HUES48 (cell line): Measurements from ENCODE around the gene ADORA2A.

Experiments used
- H3K27ac ChIP-seq: one replicate; pipeline ENCODE4 v1.7.0; 2013; ENCODE audit warnings: low read depth, low read length, inconsistent platforms
- H3K27me3 ChIP-seq: 2 replicates; pipeline ENCODE4 v1.6.1; 2013; ENCODE audit warnings: mild to moderate bottlenecking, low read length; ENCODE audit not compliant: control insufficient read depth, insufficient read depth
- H3K36me3 ChIP-seq: 2 replicates; pipeline ENCODE4 v1.6.1; 2013; ENCODE audit warnings: low read length; ENCODE audit not compliant: control insufficient read depth, insufficient read depth
- H3K4me1 ChIP-seq: 2 replicates; pipeline ENCODE4 v1.6.1; 2013; ENCODE audit warnings: mild to moderate bottlenecking, low read length; ENCODE audit not compliant: control insufficient read depth, insufficient read depth
- H3K4me3 ChIP-seq: 2 replicates; pipeline ENCODE4 v1.5.1; 2013; ENCODE audit warnings: mild to moderate bottlenecking, low read depth, low read length
- H3K9ac ChIP-seq: 2 replicates; pipeline ENCODE4 v1.6.1; 2013; ENCODE audit warnings: mild to moderate bottlenecking, low read depth, low read length, moderate library complexity
- H3K9me3 ChIP-seq: 2 replicates; pipeline ENCODE4 v1.6.1; 2013; ENCODE audit warnings: low read length; ENCODE audit not compliant: control insufficient read depth, insufficient read depth

Gene ADORA2A

GRCh38 chr22:24392218-24392931 is 35.0 kb upstream of the ADORA2A start:
- no peak overlapping the region for H3K4me3 ChIP-seq
- H3K9me3 ChIP-seq: no peaks in the 10 kb centered on the region
- peaks cover 21% of the 10 kb centered on the region for H3K36me3 ChIP-seq
- no peaks in the 10 kb centered on the region for H3K4me1 ChIP-seq
- H3K27me3 ChIP-seq: no peaks in the 10 kb centered on the region
- no peak overlapping the region for H3K9ac ChIP-seq
- no peak overlapping the region for H3K27ac ChIP-seq

- Histone ChIP-seq H3K9ac (no peak overlapping the region), H3K9me3 (no peaks in the 10 kb centered on the region), H3K4me3 (no peak overlapping the region), H3K4me1 (no peaks in the 10 kb centered on the region), H3K36me3 (peaks cover 27% of the 10 kb centered on the region), H3K27ac (no peak overlapping the region), H3K27me3 (no peaks in the 10 kb centered on the region)
Measured at GRCh38 chr22:24393012-24393559, 34.3 kb upstream of the ADORA2A start.

GRCh38 chr22:24393848-24394247 is 33.6 kb upstream of the ADORA2A start:
- Histone ChIP-seq H3K27me3 (no peaks in the 10 kb centered on the region), H3K36me3 (peaks cover 34% of the 10 kb centered on the region), H3K27ac (no peak overlapping the region), H3K4me1 (no peaks in the 10 kb centered on the region), H3K4me3 (no peak overlapping the region), H3K9me3 (no peaks in the 10 kb centered on the region), H3K9ac (no peak overlapping the region)

- H3K4me1 ChIP-seq: no peaks in the 10 kb centered on the region
- H3K36me3 ChIP-seq: peaks cover 35% of the 10 kb centered on the region
- no peaks in the 10 kb centered on the region for H3K27me3 ChIP-seq
- no peak overlapping the region for H3K27ac ChIP-seq
- H3K9me3 ChIP-seq: no peaks in the 10 kb centered on the region
- H3K9ac ChIP-seq: no peak overlapping the region
- no peak overlapping the region for H3K4me3 ChIP-seq
Measured at GRCh38 chr22:24394254-24394653, 33.1 kb upstream of the ADORA2A start.

- H3K4me3 ChIP-seq: no peak overlapping the region
- peaks cover 50% of the 10 kb centered on the region for H3K36me3 ChIP-seq
- no peak overlapping the region for H3K27ac ChIP-seq
- no peaks in the 10 kb centered on the region for H3K4me1 ChIP-seq
- no peaks in the 10 kb centered on the region for H3K9me3 ChIP-seq
- H3K27me3 ChIP-seq: no peaks in the 10 kb centered on the region
- H3K9ac ChIP-seq: no peak overlapping the region
Measured at GRCh38 chr22:24398409-24398808, 29.0 kb upstream of the ADORA2A start.

- Histone ChIP-seq H3K9me3 (no peaks in the 10 kb centered on the region), H3K4me3 (no peak overlapping the region), H3K36me3 (peaks cover 60% of the 10 kb centered on the region), H3K27me3 (no peaks in the 10 kb centered on the region), H3K4me1 (no peaks in the 10 kb centered on the region), H3K27ac (no peak overlapping the region), H3K9ac (no peak overlapping the region)
Measured at GRCh38 chr22:24400034-24400725, 27.2 kb upstream of the ADORA2A start.

- peaks cover 61% of the 10 kb centered on the region for H3K36me3 ChIP-seq
- H3K9ac ChIP-seq: no peak overlapping the region
- H3K27ac ChIP-seq: no peak overlapping the region
- H3K27me3 ChIP-seq: no peaks in the 10 kb centered on the region
- no peaks in the 10 kb centered on the region for H3K9me3 ChIP-seq
- H3K4me3 ChIP-seq: no peak overlapping the region
- no peaks in the 10 kb centered on the region for H3K4me1 ChIP-seq
Measured at GRCh38 chr22:24400726-24401596, 26.4 kb upstream of the ADORA2A start.

GRCh38 chr22:24401931-24402367 is 25.4 kb upstream of the ADORA2A start:
- H3K9ac ChIP-seq: no peak overlapping the region
- H3K4me1 ChIP-seq: 0 out of 2 replicates have a peak, but pooled peaks cover 3% of the 10 kb centered on the region
- H3K4me3 ChIP-seq: no peak overlapping the region
- H3K27ac ChIP-seq: no peak overlapping the region
- H3K36me3 ChIP-seq: peaks cover 53% of the 10 kb centered on the region
- H3K27me3 ChIP-seq: no peaks in the 10 kb centered on the region
- H3K9me3 ChIP-seq: no peaks in the 10 kb centered on the region

- H3K27ac ChIP-seq: no peak overlapping the region
- H3K36me3 ChIP-seq: peaks cover 49% of the 10 kb centered on the region
- no peak overlapping the region for H3K4me3 ChIP-seq
- H3K9me3 ChIP-seq: no peaks in the 10 kb centered on the region
- no peak overlapping the region for H3K9ac ChIP-seq
- H3K27me3 ChIP-seq: no peaks in the 10 kb centered on the region
- 0 out of 2 replicates have a peak, but pooled peaks cover 3% of the 10 kb centered on the region for H3K4me1 ChIP-seq
Measured at GRCh38 chr22:24402460-24403192, 24.8 kb upstream of the ADORA2A start.

- Histone ChIP-seq H3K36me3 (peaks cover 49% of the 10 kb centered on the region), H3K4me1 (0 out of 2 replicates have a peak, but pooled peaks cover 3% of the 10 kb centered on the region), H3K27ac (no peak overlapping the region), H3K27me3 (no peaks in the 10 kb centered on the region), H3K9ac (no peak overlapping the region), H3K9me3 (no peaks in the 10 kb centered on the region), H3K4me3 (no peak overlapping the region)
Measured at GRCh38 chr22:24403346-24403745, 24.1 kb upstream of the ADORA2A start.
